ENCODE data around the gene LAPTM5. TPM values are rescaled to one million over a fixed set of nuclear protein-coding genes. Genes with fewer than 3 reads are reported as not detected.

The LAPTM5 gene
- total and polyA plus RNA-seq, 4 donors, result 18.0 to 46.2 (median 28.1) TPM

DNA sequence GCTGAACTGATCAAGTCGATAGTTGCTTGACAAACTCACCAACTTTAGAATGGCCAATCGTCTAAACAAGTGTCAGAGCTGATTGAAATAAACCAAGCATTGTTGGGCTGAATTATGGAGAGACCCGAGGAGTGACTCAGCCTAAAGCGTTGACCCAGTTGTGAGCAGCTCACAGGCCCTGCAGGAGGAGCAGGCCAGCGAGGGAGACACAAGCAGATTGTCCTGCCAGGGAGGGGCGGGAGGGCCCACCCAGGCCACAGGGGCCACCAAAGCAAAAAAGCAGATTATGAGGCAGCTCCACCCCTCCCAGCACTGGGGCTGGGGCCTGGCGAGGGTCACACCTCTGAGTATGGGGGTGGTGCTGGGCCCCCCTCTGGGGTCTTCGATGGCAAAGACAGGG, 24.1 kb downstream of the LAPTM5 start (continued):
- no peak for TF ChIP-seq HNF4A (conservative IDR thresholded peaks at IDR 0.05)
- no peak for TF ChIP-seq RAD21 (IDR thresholded peaks at IDR 0.05)
- TF ChIP-seq, protein P1, sequence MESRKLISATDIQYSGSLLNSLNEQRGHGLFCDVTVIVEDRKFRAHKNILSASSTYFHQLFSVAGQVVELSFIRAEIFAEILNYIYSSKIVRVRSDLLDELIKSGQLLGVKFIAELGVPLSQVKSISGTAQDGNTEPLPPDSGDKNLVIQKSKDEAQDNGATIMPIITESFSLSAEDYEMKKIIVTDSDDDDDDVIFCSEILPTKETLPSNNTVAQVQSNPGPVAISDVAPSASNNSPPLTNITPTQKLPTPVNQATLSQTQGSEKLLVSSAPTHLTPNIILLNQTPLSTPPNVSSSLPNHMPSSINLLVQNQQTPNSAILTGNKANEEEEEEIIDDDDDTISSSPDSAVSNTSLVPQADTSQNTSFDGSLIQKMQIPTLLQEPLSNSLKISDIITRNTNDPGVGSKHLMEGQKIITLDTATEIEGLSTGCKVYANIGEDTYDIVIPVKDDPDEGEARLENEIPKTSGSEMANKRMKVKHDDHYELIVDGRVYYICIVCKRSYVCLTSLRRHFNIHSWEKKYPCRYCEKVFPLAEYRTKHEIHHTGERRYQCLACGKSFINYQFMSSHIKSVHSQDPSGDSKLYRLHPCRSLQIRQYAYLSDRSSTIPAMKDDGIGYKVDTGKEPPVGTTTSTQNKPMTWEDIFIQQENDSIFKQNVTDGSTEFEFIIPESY (IDR thresholded peaks at IDR 0.05), result no peak

DNA sequence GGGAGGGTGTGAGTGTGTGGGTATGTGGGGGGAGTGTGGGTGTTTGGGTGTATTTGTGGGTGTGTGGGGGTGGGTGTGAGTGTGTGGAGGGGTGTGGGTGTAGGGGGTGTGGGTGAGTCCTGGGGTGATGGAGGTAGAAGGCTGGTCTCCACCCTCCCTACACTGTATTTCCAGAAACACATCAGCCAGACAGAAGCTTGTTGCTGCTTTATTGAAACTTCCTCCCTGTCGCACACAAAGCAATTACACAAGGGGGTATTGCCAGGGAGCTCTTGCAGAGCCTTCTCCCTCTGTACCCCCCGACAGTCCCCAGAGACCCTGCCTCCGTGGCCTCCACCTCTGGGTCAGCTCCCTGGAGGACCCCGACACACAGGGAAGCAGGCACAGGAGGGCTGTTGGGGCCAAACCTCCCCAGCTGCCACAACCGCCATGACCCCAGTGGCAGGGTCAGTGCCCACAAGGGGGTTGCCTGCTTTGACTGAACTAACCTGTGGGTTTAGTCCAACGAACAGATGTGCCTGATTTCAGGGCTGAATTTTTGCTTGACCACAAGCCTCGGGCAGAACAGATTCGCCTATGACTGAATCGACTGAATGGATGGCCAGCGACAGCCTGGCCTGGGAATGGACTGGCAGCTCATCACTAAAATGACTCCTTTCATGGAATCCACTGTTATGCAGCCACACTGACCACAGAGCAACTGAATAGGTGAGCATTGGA, 25.1 kb downstream of the LAPTM5 start:
- no peaks in the 10 kb centered on the region for H3K27me3 ChIP-seq (ENCODE audit: control insufficient read depth in 4 of 4, insufficient read depth in 4 of 4, low read length in 3 of 4)
- H3K36me3 ChIP-seq (ENCODE audit: control insufficient read depth in 4 of 4, insufficient read depth in 3 of 4, low read depth in 1 of 4, low read length in 3 of 4), result peaks cover 1 to 12% (median 7%) of the 10 kb centered on the region in 4 donors
- 84% methylated on average over 10 of the region's 10 CpGs for WGBS
- no peak for TF ChIP-seq RAD21 (IDR thresholded peaks at IDR 0.05)
- TF ChIP-seq, protein P2, sequence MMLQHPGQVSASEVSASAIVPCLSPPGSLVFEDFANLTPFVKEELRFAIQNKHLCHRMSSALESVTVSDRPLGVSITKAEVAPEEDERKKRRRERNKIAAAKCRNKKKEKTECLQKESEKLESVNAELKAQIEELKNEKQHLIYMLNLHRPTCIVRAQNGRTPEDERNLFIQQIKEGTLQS (IDR thresholded peaks at IDR 0.05), result no peak
- TF ChIP-seq TAF1 (conservative IDR thresholded peaks at IDR 0.05), result no peak
- no peak for TF ChIP-seq SP1 (IDR thresholded peaks at IDR 0.05)
- TF ChIP-seq, protein P3, sequence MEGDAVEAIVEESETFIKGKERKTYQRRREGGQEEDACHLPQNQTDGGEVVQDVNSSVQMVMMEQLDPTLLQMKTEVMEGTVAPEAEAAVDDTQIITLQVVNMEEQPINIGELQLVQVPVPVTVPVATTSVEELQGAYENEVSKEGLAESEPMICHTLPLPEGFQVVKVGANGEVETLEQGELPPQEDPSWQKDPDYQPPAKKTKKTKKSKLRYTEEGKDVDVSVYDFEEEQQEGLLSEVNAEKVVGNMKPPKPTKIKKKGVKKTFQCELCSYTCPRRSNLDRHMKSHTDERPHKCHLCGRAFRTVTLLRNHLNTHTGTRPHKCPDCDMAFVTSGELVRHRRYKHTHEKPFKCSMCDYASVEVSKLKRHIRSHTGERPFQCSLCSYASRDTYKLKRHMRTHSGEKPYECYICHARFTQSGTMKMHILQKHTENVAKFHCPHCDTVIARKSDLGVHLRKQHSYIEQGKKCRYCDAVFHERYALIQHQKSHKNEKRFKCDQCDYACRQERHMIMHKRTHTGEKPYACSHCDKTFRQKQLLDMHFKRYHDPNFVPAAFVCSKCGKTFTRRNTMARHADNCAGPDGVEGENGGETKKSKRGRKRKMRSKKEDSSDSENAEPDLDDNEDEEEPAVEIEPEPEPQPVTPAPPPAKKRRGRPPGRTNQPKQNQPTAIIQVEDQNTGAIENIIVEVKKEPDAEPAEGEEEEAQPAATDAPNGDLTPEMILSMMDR (IDR thresholded peaks at IDR 0.05; ENCODE audit: low read depth, low read length, missing input control), result no peak
- no peak for TF ChIP-seq HNF4G (IDR thresholded peaks at IDR 0.05)
- TF ChIP-seq, protein P1 (IDR thresholded peaks at IDR 0.05), result no peak
- TF ChIP-seq NR2F2 (IDR thresholded peaks at IDR 0.05), result no peak
- TF ChIP-seq JUND (IDR thresholded peaks at IDR 0.05), result no peak
- TF ChIP-seq, protein P4, sequence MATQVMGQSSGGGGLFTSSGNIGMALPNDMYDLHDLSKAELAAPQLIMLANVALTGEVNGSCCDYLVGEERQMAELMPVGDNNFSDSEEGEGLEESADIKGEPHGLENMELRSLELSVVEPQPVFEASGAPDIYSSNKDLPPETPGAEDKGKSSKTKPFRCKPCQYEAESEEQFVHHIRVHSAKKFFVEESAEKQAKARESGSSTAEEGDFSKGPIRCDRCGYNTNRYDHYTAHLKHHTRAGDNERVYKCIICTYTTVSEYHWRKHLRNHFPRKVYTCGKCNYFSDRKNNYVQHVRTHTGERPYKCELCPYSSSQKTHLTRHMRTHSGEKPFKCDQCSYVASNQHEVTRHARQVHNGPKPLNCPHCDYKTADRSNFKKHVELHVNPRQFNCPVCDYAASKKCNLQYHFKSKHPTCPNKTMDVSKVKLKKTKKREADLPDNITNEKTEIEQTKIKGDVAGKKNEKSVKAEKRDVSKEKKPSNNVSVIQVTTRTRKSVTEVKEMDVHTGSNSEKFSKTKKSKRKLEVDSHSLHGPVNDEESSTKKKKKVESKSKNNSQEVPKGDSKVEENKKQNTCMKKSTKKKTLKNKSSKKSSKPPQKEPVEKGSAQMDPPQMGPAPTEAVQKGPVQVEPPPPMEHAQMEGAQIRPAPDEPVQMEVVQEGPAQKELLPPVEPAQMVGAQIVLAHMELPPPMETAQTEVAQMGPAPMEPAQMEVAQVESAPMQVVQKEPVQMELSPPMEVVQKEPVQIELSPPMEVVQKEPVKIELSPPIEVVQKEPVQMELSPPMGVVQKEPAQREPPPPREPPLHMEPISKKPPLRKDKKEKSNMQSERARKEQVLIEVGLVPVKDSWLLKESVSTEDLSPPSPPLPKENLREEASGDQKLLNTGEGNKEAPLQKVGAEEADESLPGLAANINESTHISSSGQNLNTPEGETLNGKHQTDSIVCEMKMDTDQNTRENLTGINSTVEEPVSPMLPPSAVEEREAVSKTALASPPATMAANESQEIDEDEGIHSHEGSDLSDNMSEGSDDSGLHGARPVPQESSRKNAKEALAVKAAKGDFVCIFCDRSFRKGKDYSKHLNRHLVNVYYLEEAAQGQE (IDR thresholded peaks at IDR 0.05), result no peak
- no peak for TF ChIP-seq EGR1 (IDR thresholded peaks at IDR 0.05; ENCODE audit: low read depth in 2 of 2)
- no peak for TF ChIP-seq GABPA (IDR thresholded peaks at IDR 0.05 in 1 of 2, conservative IDR thresholded peaks at IDR 0.05 in 1 of 2)
- TF ChIP-seq, protein P5, sequence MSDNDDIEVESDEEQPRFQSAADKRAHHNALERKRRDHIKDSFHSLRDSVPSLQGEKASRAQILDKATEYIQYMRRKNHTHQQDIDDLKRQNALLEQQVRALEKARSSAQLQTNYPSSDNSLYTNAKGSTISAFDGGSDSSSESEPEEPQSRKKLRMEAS (IDR thresholded peaks at IDR 0.05), result no peak
- no peak for TF ChIP-seq RXRA (IDR thresholded peaks at IDR 0.05)
- no peak for TF ChIP-seq HNF4A (conservative IDR thresholded peaks at IDR 0.05)
- H3K9ac ChIP-seq (ENCODE audit: low read depth in 1 of 2, low read length in 2 of 2), result no peak overlapping the region
- H3K4me1 ChIP-seq (ENCODE audit: control insufficient read depth in 4 of 4, insufficient read depth in 4 of 4, low read length in 3 of 4), result no peaks in the 10 kb centered on the region
- no peak overlapping the region for H3K4me3 ChIP-seq (ENCODE audit: low read depth in 1 of 3, low read length in 3 of 3)
- no peaks in the 10 kb centered on the region for H3K9me3 ChIP-seq (ENCODE audit: control insufficient read depth in 4 of 4, low read length in 3 of 4)
- DNase-seq (ENCODE audit: low spot score), result no peak
- no peak overlapping the region for H3K27ac ChIP-seq (ENCODE audit: low read depth in 1 of 2, low read length in 2 of 2)
